ENCODE results near the gene SLC2A5.

The SLC2A5 gene

GRCh38 chr1:9059891-9060744 is 9.3 kb downstream of the SLC2A5 start:
- DNase-seq, result no peak

- DNase-seq, result no peak
Observed at GRCh38 chr1:9058465-9058864, 11.0 kb downstream of the SLC2A5 start.

- DNase-seq, result no peak
Observed at GRCh38 chr1:9057851-9058250, 11.6 kb downstream of the SLC2A5 start.

GRCh38 chr1:9052272-9053049 is 17.0 kb downstream of the SLC2A5 start:
- no peak for DNase-seq

- no peak for DNase-seq
Observed at GRCh38 chr1:9051379-9051778, 18.1 kb downstream of the SLC2A5 start.

- no peak for DNase-seq
Observed at GRCh38 chr1:9050803-9051202, 18.6 kb downstream of the SLC2A5 start.

GRCh38 chr1:9048551-9048950 is 20.9 kb downstream of the SLC2A5 start:
- no peak for DNase-seq

- no peak for DNase-seq
Observed at GRCh38 chr1:9047019-9047418, 22.4 kb downstream of the SLC2A5 start.

- DNase-seq, result no peak
Observed at GRCh38 chr1:9045861-9046510, 23.4 kb downstream of the SLC2A5 start.

GRCh38 chr1:9044236-9044635 is 25.2 kb downstream of the SLC2A5 start:
- no peak for DNase-seq

GRCh38 chr1:9042272-9042671 is 27.2 kb downstream of the SLC2A5 start:
- no peak for DNase-seq

- no peak for DNase-seq
Observed at GRCh38 chr1:9041116-9041779, 28.2 kb downstream of the SLC2A5 start.

GRCh38 chr1:9040659-9041030 is 28.8 kb downstream of the SLC2A5 start:
- DNase-seq, result no peak

GRCh38 chr1:9039761-9040658 is 29.4 kb downstream of the SLC2A5 start:
- no peak for DNase-seq

- DNase-seq, result no peak
Observed at GRCh38 chr1:9038881-9039760, 30.3 kb downstream of the SLC2A5 start.

GRCh38 chr1:9038338-9038650 is 31.1 kb downstream of the SLC2A5 start:
- DNase-seq, result no peak

GRCh38 chr1:9037476-9038337 is 31.7 kb downstream of the SLC2A5 start:
- DNase-seq, result no peak

- DNase-seq, result no peak
Observed at GRCh38 chr1:9035226-9035625, 34.2 kb downstream of the SLC2A5 start.

- no peak for DNase-seq
Observed at GRCh38 chr1:9033363-9033762, 36.1 kb downstream of the SLC2A5 start.

All from CD4-positive, alpha-beta T cell treated with Interleukin-4 for 4 hours (primary cell).